NCI-H82 (cell line): ENCODE results near the gene SKIC3.

Experiments used
- DNase-seq: peaks from one replicate; lab custom pipeline; 2025; lab: John Stamatoyannopoulos, UW

Gene SKIC3

GRCh38 chr5:95531491-95531890 is 23.3 kb downstream of the SKIC3 start:
- no peak for DNase-seq

- DNase-seq, result no peak
Observed at GRCh38 chr5:95530416-95530815, 24.4 kb downstream of the SKIC3 start.

- DNase-seq, result no peak
Observed at GRCh38 chr5:95528565-95528964, 26.2 kb downstream of the SKIC3 start.

DNA sequence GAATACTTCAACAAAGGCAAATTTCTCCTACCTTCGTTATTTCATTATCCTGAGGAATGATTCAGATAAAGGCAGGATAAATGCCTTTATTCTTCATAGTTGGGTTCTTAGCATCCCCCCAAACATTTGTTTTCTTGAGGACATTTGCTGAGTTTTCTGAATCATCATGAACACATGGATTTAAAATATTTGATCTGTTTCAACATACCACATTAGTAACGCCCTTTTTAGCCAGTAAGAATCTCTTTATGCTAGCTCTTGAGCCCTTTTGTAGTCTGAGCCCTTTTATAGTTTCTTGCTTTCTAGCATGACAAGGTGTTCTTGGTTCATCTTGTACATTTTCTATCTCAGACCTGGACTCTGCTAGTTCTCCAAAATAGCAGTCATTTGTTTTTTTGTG is 27.9 kb downstream of the SKIC3 start:
- no peak for DNase-seq

GRCh38 chr5:95524423-95524822 is 30.4 kb downstream of the SKIC3 start:
- no peak for DNase-seq

DNA sequence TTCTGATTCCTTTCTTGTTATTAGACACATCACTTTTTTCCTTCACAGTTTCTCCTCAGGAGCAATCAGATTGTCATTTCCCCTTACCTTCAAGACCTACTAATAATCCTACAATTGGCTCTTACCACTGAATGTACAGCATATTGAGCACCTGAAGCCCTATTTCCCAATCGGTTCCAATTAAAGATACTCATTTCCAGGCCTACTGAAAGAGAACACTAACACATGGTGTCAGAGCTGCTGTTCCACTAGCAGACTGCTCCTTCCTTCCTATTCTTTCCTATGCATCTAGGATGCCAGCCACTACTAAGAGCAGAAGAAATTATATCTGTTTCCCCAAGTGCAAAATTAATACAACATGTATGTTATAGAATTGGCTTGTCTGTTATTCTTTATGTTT is 34.6 kb downstream of the SKIC3 start:
- DNase-seq, result no peak

DNA sequence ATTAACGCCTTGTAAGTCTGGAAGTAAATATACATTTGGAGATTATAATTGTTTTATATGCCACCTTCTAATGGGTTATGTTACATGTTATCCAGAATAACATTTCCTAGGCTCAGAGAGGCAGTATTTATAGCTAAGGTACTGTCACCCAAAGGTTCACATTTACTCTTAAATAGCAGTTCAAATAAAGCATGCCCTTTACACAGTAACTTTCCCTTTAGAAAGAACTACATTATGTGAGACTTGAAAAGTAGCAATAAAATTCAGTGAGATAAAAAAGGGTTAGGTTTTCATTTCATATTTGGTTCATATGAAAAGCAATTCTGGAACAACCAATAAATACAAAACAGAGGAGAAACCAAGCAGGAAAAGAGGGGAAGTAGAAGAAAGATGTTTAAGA is 35.1 kb downstream of the SKIC3 start:
- DNase-seq, result no peak

- DNase-seq, result no peak
Observed at GRCh38 chr5:95519151-95519550, 35.6 kb downstream of the SKIC3 start.

DNA sequence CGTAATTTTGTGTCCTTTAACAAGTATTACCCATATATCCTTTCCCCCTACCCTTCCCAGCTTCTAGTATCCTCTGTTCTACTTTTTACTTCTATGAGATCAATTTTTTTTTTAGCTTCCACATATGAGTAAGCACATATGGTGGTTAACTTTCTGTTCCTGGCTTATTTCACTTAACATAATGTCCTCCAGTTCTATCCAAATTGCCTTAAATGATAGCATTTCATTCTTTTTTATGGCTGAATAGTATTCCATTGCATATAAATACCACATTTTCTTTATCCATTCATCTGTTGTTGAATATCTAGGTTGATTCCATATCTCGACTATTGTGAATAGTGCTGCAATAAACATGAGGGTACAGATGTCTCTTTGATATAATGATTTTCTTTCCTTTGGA is 36.4 kb downstream of the SKIC3 start:
- no peak for DNase-seq

DNA sequence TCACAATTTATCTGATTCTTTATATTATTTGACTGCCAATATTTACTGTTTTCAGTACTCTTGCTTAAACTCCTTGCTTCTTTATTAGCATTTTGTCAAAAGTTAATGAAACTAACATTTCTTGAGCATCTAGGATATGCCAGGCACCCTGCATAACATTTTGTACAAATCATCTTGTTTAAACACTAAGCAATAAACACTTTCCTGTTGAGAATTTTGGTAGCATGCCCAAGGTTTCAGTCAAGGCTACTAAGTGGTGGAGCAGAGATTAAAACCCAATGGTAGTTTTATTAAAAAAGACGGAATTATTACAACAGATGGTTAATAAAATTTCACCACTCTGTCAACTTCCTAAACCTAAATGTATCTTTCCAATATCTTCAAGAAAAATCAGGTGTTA is 43.2 kb downstream of the SKIC3 start:
- DNase-seq, result no peak

- no peak for DNase-seq
Observed at GRCh38 chr5:95508550-95508949, 46.2 kb downstream of the SKIC3 start.
